ENCODE measurements around the gene ADAMTS6. TPM values are rescaled to one million over a fixed set of nuclear protein-coding genes. Genes with fewer than 3 reads are reported as not detected.

ADAMTS6 gene
- total RNA-seq, 1 donor: 95.9 TPM

GRCh38 chr5:65244031-65244430 is 237.7 kb downstream of the ADAMTS6 start:
- no peak for TF ChIP-seq CTCF (IDR thresholded peaks at IDR 0.05; ENCODE audit: insufficient read depth, low read depth, low read length)

GRCh38 chr5:65243161-65243560 is 238.6 kb downstream of the ADAMTS6 start:
- TF ChIP-seq CTCF (IDR thresholded peaks at IDR 0.05; ENCODE audit: insufficient read depth, low read depth, low read length): no peak
- H3K4me3 ChIP-seq (ENCODE audit: low read depth, low read length): no peak overlapping the region
- no peak for DNase-seq (ENCODE audit: low read depth)

More at GRCh38 chr5:65244031-65244430, 237.7 kb downstream of the ADAMTS6 start:
- no peak overlapping the region for H3K4me3 ChIP-seq (ENCODE audit: low read depth, low read length)
- DNase-seq (ENCODE audit: low read depth): no peak

GRCh38 chr5:65229841-65230240 is 251.9 kb downstream of the ADAMTS6 start:
- TF ChIP-seq CTCF (IDR thresholded peaks at IDR 0.05; ENCODE audit: insufficient read depth, low read depth, low read length): no peak
- no peak for DNase-seq (ENCODE audit: low read depth)
- H3K4me3 ChIP-seq (ENCODE audit: low read depth, low read length): no peak overlapping the region

- peak; percentile 34 for DNase-seq (ENCODE audit: low read depth)
- H3K4me3 ChIP-seq (ENCODE audit: low read depth, low read length): no peak overlapping the region
- peak; percentile 69 for TF ChIP-seq CTCF (IDR thresholded peaks at IDR 0.05; ENCODE audit: insufficient read depth, low read depth, low read length)
Measured at GRCh38 chr5:65213921-65214525, 267.7 kb downstream of the ADAMTS6 start.

- peak; percentile 58 for DNase-seq (ENCODE audit: low read depth)
- TF ChIP-seq CTCF (IDR thresholded peaks at IDR 0.05; ENCODE audit: insufficient read depth, low read depth, low read length): no peak
- no peak overlapping the region for H3K4me3 ChIP-seq (ENCODE audit: low read depth, low read length)
Measured at GRCh38 chr5:65209341-65209740, 272.4 kb downstream of the ADAMTS6 start.

GRCh38 chr5:65204966-65205365 is 276.8 kb downstream of the ADAMTS6 start:
- TF ChIP-seq CTCF (IDR thresholded peaks at IDR 0.05; ENCODE audit: insufficient read depth, low read depth, low read length): no peak
- DNase-seq (ENCODE audit: low read depth): no peak
- H3K4me3 ChIP-seq (ENCODE audit: low read depth, low read length): no peak overlapping the region

- H3K4me3 ChIP-seq (ENCODE audit: low read depth, low read length): no peak overlapping the region
- no peak for TF ChIP-seq CTCF (IDR thresholded peaks at IDR 0.05; ENCODE audit: insufficient read depth, low read depth, low read length)
- DNase-seq (ENCODE audit: low read depth): peak; percentile 64
Measured at GRCh38 chr5:65203746-65204145, 278.0 kb downstream of the ADAMTS6 start.

Measured in fibroblast of villous mesenchyme (primary cell).